ENCODE results near the gene SH3PXD2B. TPM values are rescaled to one million over a fixed set of nuclear protein-coding genes. Genes with fewer than 3 reads are reported as not detected.

SH3PXD2B gene
- total and polyA plus RNA-seq, 10 of the 15 experiments (the other 5 are each of a cell fraction or from before 2014, with no cell fraction given) = 0.05 to 1.6 (median 0.57) TPM

DNA sequence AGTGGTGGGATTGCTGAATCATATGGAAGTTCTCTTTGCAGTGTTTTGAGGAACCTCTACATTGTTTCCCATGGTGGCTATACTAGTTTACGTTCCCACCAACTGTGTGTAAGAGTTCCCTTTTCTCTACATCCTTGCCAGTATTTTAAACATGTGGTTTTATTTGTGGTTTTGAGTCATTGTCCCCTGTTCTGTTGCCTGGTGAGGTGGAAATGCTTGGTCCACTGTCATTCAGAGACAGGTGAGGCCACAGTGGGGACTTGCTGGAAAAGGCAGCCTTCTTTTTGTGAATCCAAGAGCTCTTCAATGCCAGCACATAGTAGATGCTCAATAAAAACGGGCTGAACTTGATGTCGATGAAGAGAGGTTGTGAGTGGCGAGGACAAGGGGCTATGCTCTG is 44.2 kb downstream of the SH3PXD2B start (continued):
- TF ChIP-seq STAT3 (IDR thresholded peaks at IDR 0.05; ENCODE audit: low read depth, low read length) = no peak
- TF ChIP-seq, protein P1, sequence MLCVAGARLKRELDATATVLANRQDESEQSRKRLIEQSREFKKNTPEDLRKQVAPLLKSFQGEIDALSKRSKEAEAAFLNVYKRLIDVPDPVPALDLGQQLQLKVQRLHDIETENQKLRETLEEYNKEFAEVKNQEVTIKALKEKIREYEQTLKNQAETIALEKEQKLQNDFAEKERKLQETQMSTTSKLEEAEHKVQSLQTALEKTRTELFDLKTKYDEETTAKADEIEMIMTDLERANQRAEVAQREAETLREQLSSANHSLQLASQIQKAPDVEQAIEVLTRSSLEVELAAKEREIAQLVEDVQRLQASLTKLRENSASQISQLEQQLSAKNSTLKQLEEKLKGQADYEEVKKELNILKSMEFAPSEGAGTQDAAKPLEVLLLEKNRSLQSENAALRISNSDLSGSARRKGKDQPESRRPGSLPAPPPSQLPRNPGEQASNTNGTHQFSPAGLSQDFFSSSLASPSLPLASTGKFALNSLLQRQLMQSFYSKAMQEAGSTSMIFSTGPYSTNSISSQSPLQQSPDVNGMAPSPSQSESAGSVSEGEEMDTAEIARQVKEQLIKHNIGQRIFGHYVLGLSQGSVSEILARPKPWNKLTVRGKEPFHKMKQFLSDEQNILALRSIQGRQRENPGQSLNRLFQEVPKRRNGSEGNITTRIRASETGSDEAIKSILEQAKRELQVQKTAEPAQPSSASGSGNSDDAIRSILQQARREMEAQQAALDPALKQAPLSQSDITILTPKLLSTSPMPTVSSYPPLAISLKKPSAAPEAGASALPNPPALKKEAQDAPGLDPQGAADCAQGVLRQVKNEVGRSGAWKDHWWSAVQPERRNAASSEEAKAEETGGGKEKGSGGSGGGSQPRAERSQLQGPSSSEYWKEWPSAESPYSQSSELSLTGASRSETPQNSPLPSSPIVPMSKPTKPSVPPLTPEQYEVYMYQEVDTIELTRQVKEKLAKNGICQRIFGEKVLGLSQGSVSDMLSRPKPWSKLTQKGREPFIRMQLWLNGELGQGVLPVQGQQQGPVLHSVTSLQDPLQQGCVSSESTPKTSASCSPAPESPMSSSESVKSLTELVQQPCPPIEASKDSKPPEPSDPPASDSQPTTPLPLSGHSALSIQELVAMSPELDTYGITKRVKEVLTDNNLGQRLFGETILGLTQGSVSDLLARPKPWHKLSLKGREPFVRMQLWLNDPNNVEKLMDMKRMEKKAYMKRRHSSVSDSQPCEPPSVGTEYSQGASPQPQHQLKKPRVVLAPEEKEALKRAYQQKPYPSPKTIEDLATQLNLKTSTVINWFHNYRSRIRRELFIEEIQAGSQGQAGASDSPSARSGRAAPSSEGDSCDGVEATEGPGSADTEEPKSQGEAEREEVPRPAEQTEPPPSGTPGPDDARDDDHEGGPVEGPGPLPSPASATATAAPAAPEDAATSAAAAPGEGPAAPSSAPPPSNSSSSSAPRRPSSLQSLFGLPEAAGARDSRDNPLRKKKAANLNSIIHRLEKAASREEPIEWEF (IDR thresholded peaks at IDR 0.05; ENCODE audit: insufficient replicate concordance, low read depth, low read length) = no peak
- no peak for TF ChIP-seq WRNIP1 (IDR thresholded peaks at IDR 0.05; ENCODE audit: borderline replicate concordance, low read depth, low read length)
- TF ChIP-seq, protein P2, sequence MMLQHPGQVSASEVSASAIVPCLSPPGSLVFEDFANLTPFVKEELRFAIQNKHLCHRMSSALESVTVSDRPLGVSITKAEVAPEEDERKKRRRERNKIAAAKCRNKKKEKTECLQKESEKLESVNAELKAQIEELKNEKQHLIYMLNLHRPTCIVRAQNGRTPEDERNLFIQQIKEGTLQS (IDR thresholded peaks at IDR 0.05; ENCODE audit: borderline replicate concordance, extremely low read depth, low read depth, low read length) = no peak
- no peak for TF ChIP-seq IKZF1 (conservative IDR thresholded peaks at IDR 0.05)
- TF ChIP-seq EED (IDR thresholded peaks at IDR 0.05; ENCODE audit: low read depth) = peak; percentile 35; the same call in 1 of the 2 replicates
- no peak for TF ChIP-seq MYB (IDR thresholded peaks at IDR 0.05; ENCODE audit: borderline replicate concordance, low read depth, low read length)
- TF ChIP-seq CBX5 (IDR thresholded peaks at IDR 0.05; ENCODE audit: low read depth) = no peak
- TF ChIP-seq, protein P3, sequence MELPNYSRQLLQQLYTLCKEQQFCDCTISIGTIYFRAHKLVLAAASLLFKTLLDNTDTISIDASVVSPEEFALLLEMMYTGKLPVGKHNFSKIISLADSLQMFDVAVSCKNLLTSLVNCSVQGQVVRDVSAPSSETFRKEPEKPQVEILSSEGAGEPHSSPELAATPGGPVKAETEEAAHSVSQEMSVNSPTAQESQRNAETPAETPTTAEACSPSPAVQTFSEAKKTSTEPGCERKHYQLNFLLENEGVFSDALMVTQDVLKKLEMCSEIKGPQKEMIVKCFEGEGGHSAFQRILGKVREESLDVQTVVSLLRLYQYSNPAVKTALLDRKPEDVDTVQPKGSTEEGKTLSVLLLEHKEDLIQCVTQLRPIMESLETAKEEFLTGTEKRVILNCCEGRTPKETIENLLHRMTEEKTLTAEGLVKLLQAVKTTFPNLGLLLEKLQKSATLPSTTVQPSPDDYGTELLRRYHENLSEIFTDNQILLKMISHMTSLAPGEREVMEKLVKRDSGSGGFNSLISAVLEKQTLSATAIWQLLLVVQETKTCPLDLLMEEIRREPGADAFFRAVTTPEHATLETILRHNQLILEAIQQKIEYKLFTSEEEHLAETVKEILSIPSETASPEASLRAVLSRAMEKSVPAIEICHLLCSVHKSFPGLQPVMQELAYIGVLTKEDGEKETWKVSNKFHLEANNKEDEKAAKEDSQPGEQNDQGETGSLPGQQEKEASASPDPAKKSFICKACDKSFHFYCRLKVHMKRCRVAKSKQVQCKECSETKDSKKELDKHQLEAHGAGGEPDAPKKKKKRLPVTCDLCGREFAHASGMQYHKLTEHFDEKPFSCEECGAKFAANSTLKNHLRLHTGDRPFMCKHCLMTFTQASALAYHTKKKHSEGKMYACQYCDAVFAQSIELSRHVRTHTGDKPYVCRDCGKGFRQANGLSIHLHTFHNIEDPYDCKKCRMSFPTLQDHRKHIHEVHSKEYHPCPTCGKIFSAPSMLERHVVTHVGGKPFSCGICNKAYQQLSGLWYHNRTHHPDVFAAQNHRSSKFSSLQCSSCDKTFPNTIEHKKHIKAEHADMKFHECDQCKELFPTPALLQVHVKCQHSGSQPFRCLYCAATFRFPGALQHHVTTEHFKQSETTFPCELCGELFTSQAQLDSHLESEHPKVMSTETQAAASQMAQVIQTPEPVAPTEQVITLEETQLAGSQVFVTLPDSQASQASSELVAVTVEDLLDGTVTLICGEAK (IDR thresholded peaks at IDR 0.05; ENCODE audit: borderline replicate concordance) = no peak
- TF ChIP-seq, protein P4, sequence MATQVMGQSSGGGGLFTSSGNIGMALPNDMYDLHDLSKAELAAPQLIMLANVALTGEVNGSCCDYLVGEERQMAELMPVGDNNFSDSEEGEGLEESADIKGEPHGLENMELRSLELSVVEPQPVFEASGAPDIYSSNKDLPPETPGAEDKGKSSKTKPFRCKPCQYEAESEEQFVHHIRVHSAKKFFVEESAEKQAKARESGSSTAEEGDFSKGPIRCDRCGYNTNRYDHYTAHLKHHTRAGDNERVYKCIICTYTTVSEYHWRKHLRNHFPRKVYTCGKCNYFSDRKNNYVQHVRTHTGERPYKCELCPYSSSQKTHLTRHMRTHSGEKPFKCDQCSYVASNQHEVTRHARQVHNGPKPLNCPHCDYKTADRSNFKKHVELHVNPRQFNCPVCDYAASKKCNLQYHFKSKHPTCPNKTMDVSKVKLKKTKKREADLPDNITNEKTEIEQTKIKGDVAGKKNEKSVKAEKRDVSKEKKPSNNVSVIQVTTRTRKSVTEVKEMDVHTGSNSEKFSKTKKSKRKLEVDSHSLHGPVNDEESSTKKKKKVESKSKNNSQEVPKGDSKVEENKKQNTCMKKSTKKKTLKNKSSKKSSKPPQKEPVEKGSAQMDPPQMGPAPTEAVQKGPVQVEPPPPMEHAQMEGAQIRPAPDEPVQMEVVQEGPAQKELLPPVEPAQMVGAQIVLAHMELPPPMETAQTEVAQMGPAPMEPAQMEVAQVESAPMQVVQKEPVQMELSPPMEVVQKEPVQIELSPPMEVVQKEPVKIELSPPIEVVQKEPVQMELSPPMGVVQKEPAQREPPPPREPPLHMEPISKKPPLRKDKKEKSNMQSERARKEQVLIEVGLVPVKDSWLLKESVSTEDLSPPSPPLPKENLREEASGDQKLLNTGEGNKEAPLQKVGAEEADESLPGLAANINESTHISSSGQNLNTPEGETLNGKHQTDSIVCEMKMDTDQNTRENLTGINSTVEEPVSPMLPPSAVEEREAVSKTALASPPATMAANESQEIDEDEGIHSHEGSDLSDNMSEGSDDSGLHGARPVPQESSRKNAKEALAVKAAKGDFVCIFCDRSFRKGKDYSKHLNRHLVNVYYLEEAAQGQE (IDR thresholded peaks at IDR 0.05; ENCODE audit: low read depth, low read length) = no peak
- TF ChIP-seq, protein P5, sequence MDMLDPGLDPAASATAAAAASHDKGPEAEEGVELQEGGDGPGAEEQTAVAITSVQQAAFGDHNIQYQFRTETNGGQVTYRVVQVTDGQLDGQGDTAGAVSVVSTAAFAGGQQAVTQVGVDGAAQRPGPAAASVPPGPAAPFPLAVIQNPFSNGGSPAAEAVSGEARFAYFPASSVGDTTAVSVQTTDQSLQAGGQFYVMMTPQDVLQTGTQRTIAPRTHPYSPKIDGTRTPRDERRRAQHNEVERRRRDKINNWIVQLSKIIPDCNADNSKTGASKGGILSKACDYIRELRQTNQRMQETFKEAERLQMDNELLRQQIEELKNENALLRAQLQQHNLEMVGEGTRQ (IDR thresholded peaks at IDR 0.05; ENCODE audit: borderline replicate concordance, low read depth, low read length) = no peak
- no peak for TF ChIP-seq PAX5 (IDR thresholded peaks at IDR 0.05; ENCODE audit: borderline replicate concordance, low read depth, low read length)
- TF ChIP-seq, protein P6, sequence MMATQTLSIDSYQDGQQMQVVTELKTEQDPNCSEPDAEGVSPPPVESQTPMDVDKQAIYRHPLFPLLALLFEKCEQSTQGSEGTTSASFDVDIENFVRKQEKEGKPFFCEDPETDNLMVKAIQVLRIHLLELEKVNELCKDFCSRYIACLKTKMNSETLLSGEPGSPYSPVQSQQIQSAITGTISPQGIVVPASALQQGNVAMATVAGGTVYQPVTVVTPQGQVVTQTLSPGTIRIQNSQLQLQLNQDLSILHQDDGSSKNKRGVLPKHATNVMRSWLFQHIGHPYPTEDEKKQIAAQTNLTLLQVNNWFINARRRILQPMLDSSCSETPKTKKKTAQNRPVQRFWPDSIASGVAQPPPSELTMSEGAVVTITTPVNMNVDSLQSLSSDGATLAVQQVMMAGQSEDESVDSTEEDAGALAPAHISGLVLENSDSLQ (IDR thresholded peaks at IDR 0.05) = no peak
- TF ChIP-seq SPI1 (IDR thresholded peaks at IDR 0.05; ENCODE audit: borderline replicate concordance, insufficient read depth, low read depth, low read length) = peak; percentile 46; the same call in 1 of the 2 replicates

All from GM12878 (cell line).